Erythroblast (primary cell): ENCODE measurements around the gene SCAF4.

Source experiments
- GATA1 ChIP-seq: IDR thresholded peaks from 2 replicates; pipeline ENCODE4 v1.6.1; 2011; ENCODE audit warnings: low read depth, mild to moderate bottlenecking, control low read depth, low read length, moderate library complexity
- POLR2A ChIP-seq: IDR thresholded peaks from 2 replicates; pipeline ENCODE4 v1.6.1; 2011; ENCODE audit warnings: mild to moderate bottlenecking, low read length

DNA sequence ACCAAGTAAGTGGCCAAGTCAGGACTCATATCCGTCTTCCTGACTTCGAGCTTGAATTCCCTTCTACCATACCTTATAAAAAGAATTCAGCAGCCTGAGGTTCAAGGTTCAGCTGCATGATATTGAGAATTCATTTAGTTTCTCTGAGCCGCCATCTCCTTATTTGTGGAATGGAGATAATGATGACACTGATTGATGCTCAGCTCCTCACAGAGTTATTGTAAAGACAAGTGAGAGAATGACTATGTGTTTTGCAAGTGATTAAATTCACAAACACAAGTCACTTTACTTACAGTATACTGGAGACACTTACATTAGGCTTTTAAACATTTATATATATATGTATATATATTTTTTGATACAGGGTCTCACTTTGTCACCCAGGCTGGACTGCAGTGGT lies 39.8 kb upstream of the SCAF4 start:
- TF ChIP-seq POLR2A (no peak), GATA1 (no peak)
